Measurements from ENCODE around the gene HACD4. TPM values are rescaled to one million over a fixed set of nuclear protein-coding genes. Genes with fewer than 3 reads are reported as not detected.

The HACD4 gene
- total and polyA plus RNA-seq, 9 donors, result 2.6 to 5.2 (median 3.7) TPM

DNA sequence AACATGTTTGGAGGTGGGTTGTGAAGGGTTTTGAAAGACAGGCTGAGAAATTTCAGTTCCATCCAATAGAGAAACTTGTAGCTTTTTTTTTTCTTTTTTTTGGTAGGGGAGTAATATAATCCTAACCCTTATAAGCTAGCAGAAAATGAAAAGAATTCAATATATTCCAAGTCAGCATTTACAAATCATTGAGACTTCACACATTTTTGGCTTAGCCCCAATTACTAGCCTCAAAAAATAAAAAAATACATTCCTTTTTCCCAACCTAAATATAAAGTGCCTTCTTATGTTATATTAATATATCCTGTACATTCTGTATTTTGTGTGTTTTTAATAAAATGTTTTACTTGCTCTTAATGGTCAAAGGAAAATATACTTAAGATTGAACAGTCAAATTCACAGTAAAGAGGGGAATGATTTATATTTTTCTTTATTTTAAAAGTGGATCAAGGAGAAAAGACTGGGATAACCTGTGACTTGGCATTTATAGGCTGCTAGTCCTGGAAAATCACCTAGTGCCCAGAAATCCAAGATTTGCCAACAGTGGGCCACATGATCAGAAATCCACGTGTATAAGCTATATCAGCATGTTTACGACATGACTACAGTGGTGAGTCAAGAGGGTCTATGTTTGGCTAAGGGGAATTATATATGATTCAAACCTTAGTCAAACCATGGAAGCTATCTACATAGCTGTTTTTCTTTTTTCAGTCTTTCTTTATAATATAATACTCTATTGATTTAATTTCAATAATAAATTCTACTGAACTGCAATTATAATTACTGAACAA, 14.5 kb downstream of the HACD4 start:
- Histone ChIP-seq H3K27me3 (no peaks in the 10 kb centered on the region), H3K9me3 (no peaks in the 10 kb centered on the region), H3K4me3 (no peak overlapping the region), H3K4me1 (ENCODE audit: insufficient read depth) (no peaks in the 10 kb centered on the region), H3K36me3 (no peaks in the 10 kb centered on the region), H3K27ac (no peak overlapping the region)
- WGBS, 3 donors, result 69 to 77% (median 73%) methylated on average over 2 of the region's 2 CpGs
- DNase-seq, result no peak
- no peak for TF ChIP-seq POLR2A (IDR thresholded peaks at IDR 0.05)
- TF ChIP-seq, protein P1, sequence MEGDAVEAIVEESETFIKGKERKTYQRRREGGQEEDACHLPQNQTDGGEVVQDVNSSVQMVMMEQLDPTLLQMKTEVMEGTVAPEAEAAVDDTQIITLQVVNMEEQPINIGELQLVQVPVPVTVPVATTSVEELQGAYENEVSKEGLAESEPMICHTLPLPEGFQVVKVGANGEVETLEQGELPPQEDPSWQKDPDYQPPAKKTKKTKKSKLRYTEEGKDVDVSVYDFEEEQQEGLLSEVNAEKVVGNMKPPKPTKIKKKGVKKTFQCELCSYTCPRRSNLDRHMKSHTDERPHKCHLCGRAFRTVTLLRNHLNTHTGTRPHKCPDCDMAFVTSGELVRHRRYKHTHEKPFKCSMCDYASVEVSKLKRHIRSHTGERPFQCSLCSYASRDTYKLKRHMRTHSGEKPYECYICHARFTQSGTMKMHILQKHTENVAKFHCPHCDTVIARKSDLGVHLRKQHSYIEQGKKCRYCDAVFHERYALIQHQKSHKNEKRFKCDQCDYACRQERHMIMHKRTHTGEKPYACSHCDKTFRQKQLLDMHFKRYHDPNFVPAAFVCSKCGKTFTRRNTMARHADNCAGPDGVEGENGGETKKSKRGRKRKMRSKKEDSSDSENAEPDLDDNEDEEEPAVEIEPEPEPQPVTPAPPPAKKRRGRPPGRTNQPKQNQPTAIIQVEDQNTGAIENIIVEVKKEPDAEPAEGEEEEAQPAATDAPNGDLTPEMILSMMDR (IDR thresholded peaks at IDR 0.05), result no peak
- TF ChIP-seq EP300 (IDR thresholded peaks at IDR 0.05), result no peak
- intact Hi-C loops (cut with DNase I), result no loop called here

DNA sequence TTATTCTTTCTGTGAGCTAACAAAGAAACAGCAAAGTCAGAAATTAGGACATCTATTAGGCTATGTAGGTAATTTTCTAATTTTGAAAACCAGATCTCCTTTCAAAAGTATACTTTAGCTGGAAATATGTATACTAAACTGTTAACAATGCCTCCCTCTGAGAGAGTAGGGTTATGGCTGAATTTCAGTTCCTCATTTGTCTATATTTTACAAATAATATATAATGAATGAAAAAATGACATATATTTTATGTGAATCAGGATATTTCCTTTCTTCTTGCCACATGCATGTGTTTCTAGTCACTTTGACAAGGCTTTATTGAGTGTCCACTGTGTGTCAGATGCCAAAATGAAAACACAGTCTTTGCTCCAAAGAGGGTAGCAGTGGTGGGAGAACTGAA, 15.4 kb downstream of the HACD4 start:
- intact Hi-C loops (cut with DNase I), result no loop called here
- no peaks in the 10 kb centered on the region for H3K36me3 ChIP-seq
- H3K9me3 ChIP-seq, result no peaks in the 10 kb centered on the region
- H3K4me1 ChIP-seq (ENCODE audit: insufficient read depth), result no peaks in the 10 kb centered on the region
- no peak for TF ChIP-seq POLR2A (IDR thresholded peaks at IDR 0.05)
- TF ChIP-seq, protein P1 (IDR thresholded peaks at IDR 0.05), result no peak
- no peak for TF ChIP-seq EP300 (IDR thresholded peaks at IDR 0.05)
- H3K27ac ChIP-seq, result no peak overlapping the region
- no peak overlapping the region for H3K4me3 ChIP-seq
- no peaks in the 10 kb centered on the region for H3K27me3 ChIP-seq
- no peak for DNase-seq

DNA sequence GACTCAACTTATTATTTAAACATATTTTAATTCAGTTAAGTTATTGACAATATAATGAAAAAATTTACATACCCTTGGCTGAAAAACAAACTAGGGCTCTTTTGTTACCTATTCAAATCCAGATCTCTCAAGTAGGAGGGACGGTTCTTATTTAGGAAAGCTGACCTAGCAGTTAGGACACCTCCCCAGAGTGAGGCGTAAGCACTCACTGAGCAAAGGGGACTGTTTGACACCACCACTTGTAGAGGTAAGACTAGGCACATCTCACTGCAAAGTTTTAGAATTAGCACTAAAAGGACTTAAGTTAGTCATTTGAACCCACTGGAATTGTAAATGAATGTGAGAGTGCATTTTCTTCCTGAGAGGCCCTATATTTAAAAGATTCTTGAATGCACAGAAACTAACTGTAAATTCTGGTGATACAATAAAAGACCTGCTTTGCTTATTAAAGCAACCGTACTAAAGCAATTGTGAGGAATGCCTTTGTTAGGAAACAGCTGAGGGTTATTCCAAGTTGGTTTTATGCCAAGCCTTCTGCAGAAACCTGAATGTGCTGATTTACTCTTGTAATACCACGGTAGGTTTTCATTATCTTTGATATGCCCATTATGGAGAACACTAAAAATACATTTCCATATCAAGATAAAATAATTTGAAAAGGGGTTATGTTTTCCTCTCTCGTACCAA, 16.2 kb downstream of the HACD4 start:
- Histone ChIP-seq H3K36me3 (no peaks in the 10 kb centered on the region), H3K4me1 (ENCODE audit: insufficient read depth) (no peaks in the 10 kb centered on the region), H3K4me3 (no peak overlapping the region), H3K27ac (no peak overlapping the region), H3K9me3 (no peaks in the 10 kb centered on the region), H3K27me3 (no peaks in the 10 kb centered on the region)
- WGBS, 3 donors, result 45 to 51% (median 46%) methylated on average over 5 of the region's 5 CpGs
- no peak for DNase-seq
- intact Hi-C loops (cut with DNase I), result no loop called here
- no peak for TF ChIP-seq POLR2A (IDR thresholded peaks at IDR 0.05)
- TF ChIP-seq, protein P1 (IDR thresholded peaks at IDR 0.05), result no peak
- TF ChIP-seq EP300 (IDR thresholded peaks at IDR 0.05), result no peak

DNA sequence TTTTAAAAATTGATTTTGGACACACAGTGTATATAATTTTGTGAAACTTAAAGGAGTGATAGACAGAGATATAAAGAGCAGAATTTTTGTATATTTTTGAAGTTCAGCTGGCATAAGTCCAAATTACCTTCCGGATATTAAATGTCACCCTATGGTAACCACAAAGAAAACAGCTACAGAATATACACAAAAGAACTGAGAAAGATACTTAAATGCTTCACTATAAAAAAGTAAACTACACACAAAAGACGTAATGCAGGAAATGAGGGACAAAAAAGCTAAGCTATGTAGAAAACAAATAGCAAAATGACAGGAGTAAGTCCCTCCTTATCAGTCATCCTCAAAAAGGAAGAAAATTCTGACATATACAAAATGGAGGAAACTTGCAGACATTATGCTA, 29.4 kb downstream of the HACD4 start:
- Histone ChIP-seq H3K9me3 (no peaks in the 10 kb centered on the region), H3K27me3 (no peaks in the 10 kb centered on the region), H3K4me3 (no peak overlapping the region), H3K36me3 (no peaks in the 10 kb centered on the region), H3K4me1 (ENCODE audit: insufficient read depth) (no peaks in the 10 kb centered on the region), H3K27ac (no peak overlapping the region)
- DNase-seq, result no peak
- 92 to 95% (median 93%) methylated on average over 2 of the region's 2 CpGs for WGBS, 3 donors
- intact Hi-C loops (cut with DNase I), result no loop called here
- TF ChIP-seq EP300 (IDR thresholded peaks at IDR 0.05) (no peak), POLR2A (IDR thresholded peaks at IDR 0.05) (no peak)
- TF ChIP-seq, protein P1 (IDR thresholded peaks at IDR 0.05), result no peak

Measured in ovary (tissue), 9 donors.